Esophagus muscularis mucosa (tissue), 3 donors: ENCODE results near the gene VKORC1L1.

Source experiments
- CTCF ChIP-seq, 3 experiments: fragments of 200-600 bp in 2 of 3; fragments of 450-650 bp in 1 of 3; sonication (generic) in 2 of 3; IDR thresholded peaks; one replicate each; pipeline ENCODE4 v1.5.1; 2017 to 2019; ENCODE audit warnings: antibody characterized with exemption in 3 of 3, mild to moderate bottlenecking in 2 of 3, moderate library complexity in 1 of 3
- POLR2A ChIP-seq: fragments of 450-650 bp; IDR thresholded peaks from one replicate; pipeline ENCODE4 v1.6.1; 2017; ENCODE audit warnings: antibody characterized with exemption, moderate library complexity, mild to moderate bottlenecking, low read depth

- TF ChIP-seq CTCF (IDR thresholded peaks at IDR 0.05), result no peak
- no peak for TF ChIP-seq POLR2A
Observed at GRCh38 chr7:65872776-65873581, at the start of gene VKORC1L1.
